Right lobe of liver (tissue), 4 donors: ENCODE measurements around the gene SPIRE1.

Experiments used
- CTCF ChIP-seq, 4 donors: fragments of 200-600 bp in 3 of 4; fragments of 450-650 bp in 1 of 4; IDR thresholded peaks; one replicate each; pipeline versions ENCODE4 v1.5.1 to v1.8.0; 2016 to 2022; ENCODE audit warnings: antibody characterized with exemption in 4 of 4, mild to moderate bottlenecking in 2 of 4
- POLR2A ChIP-seq: fragments of 450-650 bp; IDR thresholded peaks from one replicate; pipeline ENCODE4 v1.6.1; 2017; ENCODE audit warnings: antibody characterized with exemption, mild to moderate bottlenecking
- donor health status: DM: no; HTN: no; CAD: no.
- donor health status: DM: no; HTN: no; CAD: no.
- donor health status: DM: no; HTN: yes; CAD: no.

DNA sequence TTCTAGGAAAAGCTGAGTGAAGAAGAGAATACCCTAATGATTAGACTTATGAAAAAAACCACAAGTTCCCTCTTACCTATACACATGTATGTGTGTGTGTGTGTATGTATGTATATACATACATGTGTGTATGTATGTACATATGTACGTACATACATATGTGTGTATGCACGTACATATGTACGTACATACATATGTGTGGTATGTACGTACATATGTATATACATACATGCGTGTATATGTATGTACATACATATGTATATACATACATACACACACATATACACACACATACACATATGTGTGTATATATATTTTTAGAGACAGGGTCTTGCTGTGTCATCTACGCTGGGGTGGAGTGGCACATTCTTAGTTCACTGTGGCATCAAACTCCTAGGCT is 196.6 kb downstream of the SPIRE1 start:
- TF ChIP-seq CTCF (IDR thresholded peaks at IDR 0.05), result no peak
- TF ChIP-seq POLR2A, result no peak
